Thyroid gland (tissue), 4 donors: ENCODE results near the gene SDHAF2.

Experiments
- POLR2A ChIP-seq, 2 donors: fragments of 450-650 bp; IDR thresholded peaks; one replicate each; pipeline ENCODE4 v1.6.1; 2017; ENCODE audit warnings: antibody characterized with exemption in 2 of 2, mild to moderate bottlenecking in 2 of 2, moderate library complexity in 1 of 2
- TF ChIP-seq, protein P1 (sequence below), 6 experiments: fragments of 200-600 bp in 3 of 6; fragments of 450-650 bp in 3 of 6; sonication (generic) in 3 of 6; IDR thresholded peaks; one replicate each; pipeline ENCODE4 v1.5.1; 2016 to 2019; ENCODE audit warnings: antibody characterized with exemption in 6 of 6, mild to moderate bottlenecking in 2 of 6, inconsistent platforms in 1 of 6, moderate library complexity in 1 of 6

DNA sequence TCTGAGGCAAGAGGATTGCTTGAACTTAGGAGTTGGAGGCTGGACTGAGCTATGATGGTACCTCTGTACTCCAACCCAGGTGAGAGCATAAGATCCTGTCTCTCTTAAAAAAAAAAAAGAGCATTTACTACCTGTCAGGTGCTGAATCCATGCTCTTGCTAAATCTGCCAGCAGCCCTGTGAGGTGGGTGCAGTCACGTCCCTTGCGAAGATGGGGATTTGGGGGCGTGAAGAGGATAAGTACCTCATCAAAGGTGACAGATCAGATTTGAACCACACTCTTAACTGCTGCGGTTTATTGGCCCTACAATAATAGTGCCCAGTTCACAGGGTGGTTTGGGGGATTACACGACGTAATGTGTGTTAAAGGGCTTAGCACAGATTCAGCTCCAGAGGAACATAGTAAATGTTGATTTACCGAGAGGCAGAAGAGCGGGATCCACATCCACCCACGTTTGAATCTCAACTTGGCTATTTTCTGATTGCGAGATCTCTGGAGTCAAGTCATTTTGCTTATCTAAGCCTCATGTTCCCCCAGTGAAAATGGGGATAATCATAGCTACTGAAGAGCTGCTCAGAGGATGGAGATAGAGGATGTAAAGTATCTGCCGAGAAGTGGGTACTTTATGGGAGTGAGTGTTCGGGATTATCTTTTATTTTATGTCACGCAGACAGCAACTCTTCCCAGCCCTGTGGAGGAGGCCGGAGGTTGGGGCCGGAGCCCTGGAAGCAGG, 50.5 kb downstream of the SDHAF2 start:
- TF ChIP-seq, protein P1, sequence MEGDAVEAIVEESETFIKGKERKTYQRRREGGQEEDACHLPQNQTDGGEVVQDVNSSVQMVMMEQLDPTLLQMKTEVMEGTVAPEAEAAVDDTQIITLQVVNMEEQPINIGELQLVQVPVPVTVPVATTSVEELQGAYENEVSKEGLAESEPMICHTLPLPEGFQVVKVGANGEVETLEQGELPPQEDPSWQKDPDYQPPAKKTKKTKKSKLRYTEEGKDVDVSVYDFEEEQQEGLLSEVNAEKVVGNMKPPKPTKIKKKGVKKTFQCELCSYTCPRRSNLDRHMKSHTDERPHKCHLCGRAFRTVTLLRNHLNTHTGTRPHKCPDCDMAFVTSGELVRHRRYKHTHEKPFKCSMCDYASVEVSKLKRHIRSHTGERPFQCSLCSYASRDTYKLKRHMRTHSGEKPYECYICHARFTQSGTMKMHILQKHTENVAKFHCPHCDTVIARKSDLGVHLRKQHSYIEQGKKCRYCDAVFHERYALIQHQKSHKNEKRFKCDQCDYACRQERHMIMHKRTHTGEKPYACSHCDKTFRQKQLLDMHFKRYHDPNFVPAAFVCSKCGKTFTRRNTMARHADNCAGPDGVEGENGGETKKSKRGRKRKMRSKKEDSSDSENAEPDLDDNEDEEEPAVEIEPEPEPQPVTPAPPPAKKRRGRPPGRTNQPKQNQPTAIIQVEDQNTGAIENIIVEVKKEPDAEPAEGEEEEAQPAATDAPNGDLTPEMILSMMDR (IDR thresholded peaks at IDR 0.05): no peak
- TF ChIP-seq POLR2A (IDR thresholded peaks at IDR 0.05): no peak
